HEK293 (cell line): Measurements from ENCODE around the gene PRKAG3.

Experiments
- GLIS2 ChIP-seq: fragments of 450-650 bp; formaldehyde crosslinking; IDR thresholded peaks from 2 replicates; pipeline ENCODE4 v1.5.1; 2016; ENCODE audit warnings: missing biosample characterization, missing genetic modification characterization
- HOXD13 ChIP-seq: sonication (generic); formaldehyde crosslinking; IDR thresholded peaks from 2 replicates; pipeline ENCODE4 v1.8.0; 2022; ENCODE audit warnings: missing genetic modification reagents, borderline replicate concordance
- OSR2 ChIP-seq: fragments of 450-650 bp; formaldehyde crosslinking; IDR thresholded peaks from 2 replicates; pipeline ENCODE4 v1.5.1; 2016; ENCODE audit warnings: missing biosample characterization, missing genetic modification characterization
- SCRT2 ChIP-seq: fragments of 450-650 bp; formaldehyde crosslinking; IDR thresholded peaks from 2 replicates; pipeline ENCODE4 v1.5.1; 2016; ENCODE audit warnings: missing biosample characterization, missing genetic modification characterization
- ZFP41 ChIP-seq: fragments of 450-650 bp; formaldehyde crosslinking; IDR thresholded peaks from 2 replicates; pipeline ENCODE4 v1.5.1; 2016; ENCODE audit warnings: missing biosample characterization, missing genetic modification characterization, borderline replicate concordance
- ZNF121 ChIP-seq: fragments of 450-650 bp; formaldehyde crosslinking; IDR thresholded peaks from 2 replicates; pipeline ENCODE4 v1.5.1; 2016; ENCODE audit warnings: missing biosample characterization, missing genetic modification characterization
- ZNF670 ChIP-seq: fragments of 450-650 bp; formaldehyde crosslinking; IDR thresholded peaks from 2 replicates; pipeline ENCODE4 v1.5.1; 2016; ENCODE audit warnings: missing biosample characterization, missing genetic modification characterization, low read depth
- TF ChIP-seq, protein P1 (sequence below): fragments of 450-650 bp; formaldehyde crosslinking; IDR thresholded peaks from 2 replicates; pipeline ENCODE4 v1.5.1; 2016; ENCODE audit warnings: missing biosample characterization, missing genetic modification characterization
- TF ChIP-seq, protein P2 (sequence below): fragments of 450-650 bp; formaldehyde crosslinking; IDR thresholded peaks from 2 replicates; pipeline ENCODE4 v1.5.1; 2016; ENCODE audit warnings: missing biosample characterization, missing genetic modification characterization
- TF ChIP-seq, protein P3 (sequence below): fragments of 450-650 bp; formaldehyde crosslinking; IDR thresholded peaks from 2 replicates; pipeline ENCODE4 v1.5.1; 2016; ENCODE audit warnings: missing biosample characterization, missing genetic modification characterization, borderline replicate concordance

DNA sequence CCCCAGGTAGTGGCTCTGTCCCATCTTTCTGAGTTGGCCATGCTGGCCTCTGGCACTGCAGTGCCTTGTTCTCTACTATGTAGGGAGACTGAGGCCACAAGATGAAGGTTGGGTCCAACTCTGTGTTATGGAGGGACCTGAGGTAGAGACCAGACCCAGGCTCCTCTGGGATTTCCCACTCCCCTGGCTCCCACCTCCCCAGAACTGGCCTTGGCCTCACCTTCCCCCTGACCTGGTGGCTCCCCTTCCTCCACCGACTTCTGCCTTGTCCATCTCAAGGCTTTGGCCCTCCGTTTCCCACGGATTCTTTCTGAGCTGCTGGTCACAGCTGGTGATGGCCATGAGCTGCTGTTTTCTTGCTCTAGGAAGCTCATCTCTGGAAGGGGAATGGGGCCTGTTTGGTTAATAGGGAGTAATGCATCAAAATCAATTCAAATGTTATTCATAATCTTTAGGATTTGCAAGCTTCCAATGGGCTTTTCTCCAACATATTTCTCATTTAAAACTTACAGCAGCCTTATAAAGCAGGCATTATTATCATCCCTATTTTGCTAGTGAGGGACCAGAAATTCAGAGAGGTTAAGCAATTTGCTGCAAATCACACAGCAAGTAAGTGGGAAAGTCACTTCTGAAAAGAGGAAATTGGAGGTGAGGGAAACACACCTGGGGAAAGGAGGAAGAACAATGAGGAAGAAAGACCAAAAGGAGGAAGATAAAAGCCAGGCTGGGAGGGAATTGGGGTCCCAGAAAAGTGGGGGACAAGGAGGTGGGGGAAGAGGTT is 887 bp downstream of the PRKAG3 start:
- no peak for TF ChIP-seq ZNF121 (tag by site-specific recombination)
- no peak for TF ChIP-seq ZFP41 (tag by site-specific recombination)
- TF ChIP-seq, protein P1, sequence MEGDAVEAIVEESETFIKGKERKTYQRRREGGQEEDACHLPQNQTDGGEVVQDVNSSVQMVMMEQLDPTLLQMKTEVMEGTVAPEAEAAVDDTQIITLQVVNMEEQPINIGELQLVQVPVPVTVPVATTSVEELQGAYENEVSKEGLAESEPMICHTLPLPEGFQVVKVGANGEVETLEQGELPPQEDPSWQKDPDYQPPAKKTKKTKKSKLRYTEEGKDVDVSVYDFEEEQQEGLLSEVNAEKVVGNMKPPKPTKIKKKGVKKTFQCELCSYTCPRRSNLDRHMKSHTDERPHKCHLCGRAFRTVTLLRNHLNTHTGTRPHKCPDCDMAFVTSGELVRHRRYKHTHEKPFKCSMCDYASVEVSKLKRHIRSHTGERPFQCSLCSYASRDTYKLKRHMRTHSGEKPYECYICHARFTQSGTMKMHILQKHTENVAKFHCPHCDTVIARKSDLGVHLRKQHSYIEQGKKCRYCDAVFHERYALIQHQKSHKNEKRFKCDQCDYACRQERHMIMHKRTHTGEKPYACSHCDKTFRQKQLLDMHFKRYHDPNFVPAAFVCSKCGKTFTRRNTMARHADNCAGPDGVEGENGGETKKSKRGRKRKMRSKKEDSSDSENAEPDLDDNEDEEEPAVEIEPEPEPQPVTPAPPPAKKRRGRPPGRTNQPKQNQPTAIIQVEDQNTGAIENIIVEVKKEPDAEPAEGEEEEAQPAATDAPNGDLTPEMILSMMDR (tag by site-specific recombination), result no peak
- TF ChIP-seq, protein P2, sequence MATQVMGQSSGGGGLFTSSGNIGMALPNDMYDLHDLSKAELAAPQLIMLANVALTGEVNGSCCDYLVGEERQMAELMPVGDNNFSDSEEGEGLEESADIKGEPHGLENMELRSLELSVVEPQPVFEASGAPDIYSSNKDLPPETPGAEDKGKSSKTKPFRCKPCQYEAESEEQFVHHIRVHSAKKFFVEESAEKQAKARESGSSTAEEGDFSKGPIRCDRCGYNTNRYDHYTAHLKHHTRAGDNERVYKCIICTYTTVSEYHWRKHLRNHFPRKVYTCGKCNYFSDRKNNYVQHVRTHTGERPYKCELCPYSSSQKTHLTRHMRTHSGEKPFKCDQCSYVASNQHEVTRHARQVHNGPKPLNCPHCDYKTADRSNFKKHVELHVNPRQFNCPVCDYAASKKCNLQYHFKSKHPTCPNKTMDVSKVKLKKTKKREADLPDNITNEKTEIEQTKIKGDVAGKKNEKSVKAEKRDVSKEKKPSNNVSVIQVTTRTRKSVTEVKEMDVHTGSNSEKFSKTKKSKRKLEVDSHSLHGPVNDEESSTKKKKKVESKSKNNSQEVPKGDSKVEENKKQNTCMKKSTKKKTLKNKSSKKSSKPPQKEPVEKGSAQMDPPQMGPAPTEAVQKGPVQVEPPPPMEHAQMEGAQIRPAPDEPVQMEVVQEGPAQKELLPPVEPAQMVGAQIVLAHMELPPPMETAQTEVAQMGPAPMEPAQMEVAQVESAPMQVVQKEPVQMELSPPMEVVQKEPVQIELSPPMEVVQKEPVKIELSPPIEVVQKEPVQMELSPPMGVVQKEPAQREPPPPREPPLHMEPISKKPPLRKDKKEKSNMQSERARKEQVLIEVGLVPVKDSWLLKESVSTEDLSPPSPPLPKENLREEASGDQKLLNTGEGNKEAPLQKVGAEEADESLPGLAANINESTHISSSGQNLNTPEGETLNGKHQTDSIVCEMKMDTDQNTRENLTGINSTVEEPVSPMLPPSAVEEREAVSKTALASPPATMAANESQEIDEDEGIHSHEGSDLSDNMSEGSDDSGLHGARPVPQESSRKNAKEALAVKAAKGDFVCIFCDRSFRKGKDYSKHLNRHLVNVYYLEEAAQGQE, result no peak
- no peak for TF ChIP-seq ZNF670 (tag by site-specific recombination)
- TF ChIP-seq HOXD13, result no peak
- TF ChIP-seq, protein P3, sequence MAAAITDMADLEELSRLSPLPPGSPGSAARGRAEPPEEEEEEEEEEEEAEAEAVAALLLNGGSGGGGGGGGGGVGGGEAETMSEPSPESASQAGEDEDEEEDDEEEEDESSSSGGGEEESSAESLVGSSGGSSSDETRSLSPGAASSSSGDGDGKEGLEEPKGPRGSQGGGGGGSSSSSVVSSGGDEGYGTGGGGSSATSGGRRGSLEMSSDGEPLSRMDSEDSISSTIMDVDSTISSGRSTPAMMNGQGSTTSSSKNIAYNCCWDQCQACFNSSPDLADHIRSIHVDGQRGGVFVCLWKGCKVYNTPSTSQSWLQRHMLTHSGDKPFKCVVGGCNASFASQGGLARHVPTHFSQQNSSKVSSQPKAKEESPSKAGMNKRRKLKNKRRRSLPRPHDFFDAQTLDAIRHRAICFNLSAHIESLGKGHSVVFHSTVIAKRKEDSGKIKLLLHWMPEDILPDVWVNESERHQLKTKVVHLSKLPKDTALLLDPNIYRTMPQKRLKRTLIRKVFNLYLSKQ (tag by site-specific recombination), result no peak
- TF ChIP-seq SCRT2, result no peak
- no peak for TF ChIP-seq OSR2 (tag by site-specific recombination)
- TF ChIP-seq GLIS2 (tag by site-specific recombination), result no peak
